GM19240 (cell line): ENCODE results near the gene TBX1.

Source experiments
- DNase-seq: peaks from one replicate; pipeline ENCODE4 v3.0.0; 2011; ENCODE audit warnings: low spot score; ENCODE audit not compliant: insufficient read length

TBX1 gene

DNA sequence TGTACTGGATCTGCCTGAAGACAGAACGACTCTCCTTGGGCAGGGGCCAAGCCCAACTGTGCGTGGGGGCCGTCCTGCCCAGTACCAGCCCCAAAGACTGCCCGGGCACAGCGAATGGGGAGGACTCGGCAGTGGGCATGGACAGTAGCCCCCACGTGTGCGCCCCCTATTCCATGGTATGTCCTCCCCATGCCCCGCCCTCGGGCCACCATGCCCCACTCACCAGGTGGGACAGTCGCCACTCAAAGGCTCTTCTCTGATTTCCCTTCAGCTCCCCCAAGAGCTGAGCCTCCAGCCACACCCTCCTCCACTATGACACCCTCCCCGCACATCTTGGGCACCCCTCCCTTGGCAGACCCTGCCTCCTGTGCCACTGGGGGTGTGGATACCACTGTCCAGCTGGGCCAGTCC lies 50.6 kb downstream of the TBX1 start:
- DNase-seq, result no peak

DNA sequence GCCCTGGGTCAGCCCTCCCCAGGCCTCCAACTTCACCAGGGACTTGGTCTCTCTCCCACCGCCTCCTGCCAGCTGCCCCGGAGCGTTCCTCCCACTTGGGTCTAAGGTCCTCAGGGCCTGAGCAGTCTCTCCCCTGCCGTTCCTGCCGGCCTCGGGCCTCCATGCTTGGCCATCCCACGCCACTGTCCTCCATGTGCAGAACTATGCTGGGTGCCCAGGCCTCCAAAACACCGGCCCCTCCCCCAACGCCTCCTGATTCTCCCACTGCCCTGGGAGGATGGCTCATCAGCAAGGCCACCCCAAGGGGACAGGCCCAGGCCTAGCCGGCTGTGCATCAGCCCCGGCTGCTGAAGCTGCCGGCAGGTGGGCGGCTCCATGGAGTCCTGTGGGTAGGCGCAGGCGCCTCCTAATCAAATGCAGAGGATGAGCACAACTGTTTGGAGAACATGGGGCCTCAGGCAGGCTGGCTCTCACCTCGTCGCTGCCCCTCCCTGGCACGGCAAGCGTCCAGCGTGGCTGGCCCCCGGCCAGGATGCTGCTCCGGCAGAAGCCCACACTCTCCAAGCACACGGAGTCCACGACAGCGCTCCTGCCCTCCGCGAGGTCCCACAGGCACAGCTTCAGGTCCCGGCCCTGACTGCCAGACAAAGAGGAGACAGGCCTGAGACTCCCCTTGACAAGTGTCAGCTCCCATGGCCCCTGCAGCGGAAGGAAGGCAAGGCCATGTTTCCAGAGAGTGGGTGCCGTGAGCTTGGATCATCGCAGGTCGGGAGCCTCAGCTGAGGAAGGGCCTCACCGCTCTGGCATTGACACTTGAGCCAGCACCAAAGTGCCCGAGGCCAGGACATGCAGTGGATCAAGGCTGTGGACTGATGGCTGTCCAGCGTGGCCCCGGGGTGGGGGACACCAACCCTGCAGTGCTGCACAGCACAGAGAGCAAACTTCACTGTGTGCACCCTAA lies 51.5 kb downstream of the TBX1 start:
- DNase-seq, result no peak

DNA sequence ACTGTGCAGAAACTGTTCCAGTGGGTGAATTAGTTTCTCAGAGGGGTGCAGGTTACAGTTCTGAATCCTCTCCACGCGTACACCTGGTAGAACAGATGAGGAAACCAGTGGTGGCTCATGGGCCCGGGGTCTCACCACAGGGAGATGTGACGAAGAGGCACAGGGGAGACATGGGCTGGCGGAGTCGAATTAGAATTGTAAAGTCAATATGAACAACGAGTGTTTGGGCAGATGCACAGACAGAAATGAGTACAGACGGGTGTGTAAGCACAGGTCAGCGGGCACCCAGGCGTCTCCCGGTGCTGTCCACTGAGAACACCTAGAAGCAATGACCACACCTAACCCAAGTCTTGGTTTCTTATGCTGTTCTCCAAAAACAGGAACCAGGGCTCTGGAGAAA lies 52.3 kb downstream of the TBX1 start:
- no peak for DNase-seq

DNA sequence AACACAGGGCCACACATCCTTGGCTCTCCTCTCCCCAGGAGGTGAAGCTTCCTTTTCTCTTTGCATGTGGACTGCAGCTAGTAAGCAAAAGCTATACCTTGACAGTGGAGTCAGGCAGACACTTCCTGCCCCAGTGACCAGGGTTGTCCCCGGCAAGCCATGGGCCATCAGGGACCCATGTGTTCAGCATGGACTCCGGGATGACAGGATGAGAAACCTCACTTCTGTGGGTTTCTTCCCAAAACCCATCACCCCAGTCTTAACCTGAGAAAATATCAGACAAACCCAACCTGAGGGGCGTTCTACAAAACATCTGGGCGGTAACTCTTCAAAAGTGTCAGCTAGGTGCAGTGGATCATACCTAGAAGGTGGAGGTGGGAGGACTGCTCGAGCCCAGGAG lies 53.9 kb downstream of the TBX1 start:
- no peak for DNase-seq

DNA sequence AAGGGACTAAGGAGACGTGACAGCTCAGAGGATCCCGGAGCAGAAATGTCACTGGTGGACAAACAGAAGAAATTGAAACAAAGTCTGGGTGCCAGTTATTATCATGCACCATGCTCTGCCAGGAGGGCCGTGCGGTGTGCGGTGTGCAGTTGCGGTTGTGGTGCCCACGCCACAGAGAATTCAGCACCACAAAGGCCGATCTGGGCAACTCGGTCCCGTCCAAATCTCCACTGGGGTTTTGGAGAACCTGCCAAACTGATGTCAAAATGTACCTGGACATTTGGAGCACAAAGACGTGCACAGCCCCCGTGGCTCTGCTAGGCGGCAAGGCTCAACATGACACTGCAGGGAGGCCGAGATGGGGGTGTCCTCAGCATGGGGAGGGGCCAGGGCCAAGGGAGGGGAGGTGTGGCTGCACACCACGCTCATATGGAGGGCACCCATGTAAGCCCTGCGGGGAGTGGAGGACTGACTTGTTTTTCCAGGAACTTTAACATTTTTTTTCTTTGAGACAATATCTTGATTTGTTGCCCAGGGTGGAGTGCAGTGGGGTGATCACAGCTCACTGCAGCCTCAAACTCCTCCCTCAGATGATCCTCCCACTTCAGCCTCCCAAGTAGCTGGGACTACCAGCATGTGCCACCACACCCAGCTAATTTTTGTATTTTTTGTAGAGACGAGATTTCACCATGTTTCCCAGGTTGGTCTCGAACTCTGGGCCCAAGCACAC lies 54.7 kb downstream of the TBX1 start:
- DNase-seq, result no peak

DNA sequence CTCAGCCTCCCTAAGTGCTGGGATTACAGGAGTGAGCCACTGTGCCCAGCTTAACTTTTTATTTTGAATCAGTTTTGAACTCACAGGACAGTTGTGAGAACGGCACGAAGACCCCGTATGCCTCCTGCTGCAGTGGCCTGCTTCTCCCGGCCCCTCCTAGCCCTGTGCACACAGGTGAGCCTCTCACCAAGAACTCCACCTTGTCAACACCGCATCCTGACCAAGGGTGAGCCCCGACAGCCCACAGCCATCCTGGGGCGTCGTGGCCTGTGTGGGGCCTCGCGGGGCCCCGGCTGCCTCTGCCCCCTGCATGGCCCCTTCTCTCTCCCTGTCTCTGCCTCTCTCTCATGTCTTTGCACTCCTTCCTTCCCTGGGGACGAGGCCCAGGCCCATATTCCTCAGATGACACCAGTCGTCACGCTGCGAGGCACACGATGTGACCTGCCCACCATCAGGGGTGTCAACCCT lies 55.3 kb downstream of the TBX1 start:
- DNase-seq, result no peak

DNA sequence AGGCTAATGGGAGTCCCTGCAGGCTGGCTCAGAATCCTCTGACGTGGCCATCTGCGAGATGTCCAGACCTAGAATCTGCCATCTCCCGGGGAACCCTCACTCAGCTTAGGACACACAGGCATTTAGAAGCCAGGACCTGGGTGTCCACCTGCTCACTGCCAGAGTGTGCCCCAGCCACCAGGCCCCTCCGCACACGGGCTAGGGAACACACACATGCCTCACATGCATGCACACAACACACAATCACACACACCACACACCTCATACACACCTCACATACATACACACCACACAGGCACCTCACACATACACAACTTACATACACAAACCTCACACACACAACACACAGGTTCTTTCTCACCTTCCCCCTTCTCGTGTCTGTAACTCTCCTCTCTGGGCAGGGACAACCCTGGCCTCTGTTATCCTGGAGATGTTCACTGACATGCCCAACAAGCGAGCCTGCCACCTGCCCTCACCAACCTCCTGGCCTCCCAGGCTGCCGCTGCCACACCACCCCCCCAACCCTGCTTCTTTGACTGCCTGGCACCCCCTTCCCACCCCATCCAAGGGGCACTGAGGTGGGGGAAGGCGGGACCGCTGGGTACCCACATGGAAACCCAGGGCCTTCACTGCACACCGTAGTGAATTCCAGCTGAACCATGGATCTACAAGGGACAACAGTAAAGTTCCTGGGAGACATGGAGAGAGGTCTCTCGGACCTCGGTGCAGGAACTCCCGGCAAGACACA lies 56.0 kb downstream of the TBX1 start:
- DNase-seq, result no peak
